ENCODE data around the gene CDH15. TPM values are rescaled to one million over a fixed set of nuclear protein-coding genes. Genes with fewer than 3 reads are reported as not detected.
A peak's percentile ranks its signal among the peaks of the same experiment; 100 is the strongest.

The CDH15 gene
- total and polyA plus RNA-seq, 2 of the 13 experiments (the other 11 are each of a cell fraction or from before 2014, with no cell fraction given): 0.74 to 2.2 TPM

GRCh38 chr16:89159066-89159849 lies 12.3 kb upstream of the CDH15 start (continued):
- TF ChIP-seq GATAD1 (CRISPR knock-in tag; IDR thresholded peaks at IDR 0.05): peak; percentile 68; the same call in 1 of the 2 replicates
- peak; percentile 86; the same call in 1 of the 2 replicates for TF ChIP-seq KLF15 (CRISPR knock-in tag; IDR thresholded peaks at IDR 0.05; ENCODE audit: borderline replicate concordance)
- no peak for TF ChIP-seq ZNF512 (CRISPR knock-in tag; IDR thresholded peaks at IDR 0.05)
- 0 out of 2 replicates have a peak, but pooled peaks have one; percentile 43 for TF ChIP-seq ZNF737 (CRISPR knock-in tag; IDR thresholded peaks at IDR 0.05; ENCODE audit: borderline replicate concordance)
- TF ChIP-seq ONECUT2 (CRISPR knock-in tag; IDR thresholded peaks at IDR 0.05): peak; percentile 45; the same call in 1 of the 2 replicates
- TF ChIP-seq LRRFIP1 (CRISPR knock-in tag; conservative IDR thresholded peaks at IDR 0.05): no peak
- peak; percentile 68; the same call in 1 of the 2 replicates for TF ChIP-seq ZNF335 (CRISPR knock-in tag; IDR thresholded peaks at IDR 0.05)
- no peak for TF ChIP-seq RARG (CRISPR knock-in tag; IDR thresholded peaks at IDR 0.05; ENCODE audit: low read depth)
- no peak for TF ChIP-seq KLF9 (CRISPR knock-in tag; IDR thresholded peaks at IDR 0.05; ENCODE audit: low read depth)
- TF ChIP-seq ZNF264 (CRISPR knock-in tag; IDR thresholded peaks at IDR 0.05): peak; percentile 76; the same call in 1 of the 2 replicates
- peak; percentile 86 for TF ChIP-seq ELF3 (CRISPR knock-in tag; IDR thresholded peaks at IDR 0.05)
- TF ChIP-seq RNF219 (CRISPR knock-in tag; IDR thresholded peaks at IDR 0.05): no peak
- TF ChIP-seq ZNF275 (CRISPR knock-in tag; IDR thresholded peaks at IDR 0.05; ENCODE audit: borderline replicate concordance): no peak
- peak; percentile 51 for TF ChIP-seq ZFX (CRISPR knock-in tag; IDR thresholded peaks at IDR 0.05; ENCODE audit: low read depth)
- peak; percentile 78; the same call in 1 of the 2 replicates for TF ChIP-seq ZNF451 (CRISPR knock-in tag; IDR thresholded peaks at IDR 0.05)
- no peak for TF ChIP-seq LCORL (IDR thresholded peaks at IDR 0.05)
- peak; percentile 86 for TF ChIP-seq LCORL (CRISPR knock-in tag; IDR thresholded peaks at IDR 0.05)
- peak; percentile 54; the same call in 1 of the 2 replicates for TF ChIP-seq ZMYM3 (CRISPR knock-in tag; IDR thresholded peaks at IDR 0.05)
- TF ChIP-seq TIGD3 (CRISPR knock-in tag; IDR thresholded peaks at IDR 0.05; ENCODE audit: borderline replicate concordance): no peak
- TF ChIP-seq TMF1 (CRISPR knock-in tag; IDR thresholded peaks at IDR 0.05; ENCODE audit: low read depth): peak; percentile 93
- TF ChIP-seq TCF7L2 (IDR thresholded peaks at IDR 0.05; ENCODE audit: low read depth, low read length): no peak
